NCI-H1105 (cell line): ENCODE measurements around the gene SPOP.
"Not testable (repeated sequence)": the region's sequence is repeated elsewhere in the genome, so short reads cannot be mapped to it uniquely, and the experiment has no call there.

Source experiments
- DNase-seq: peaks from one replicate; lab custom pipeline; 2025; lab: John Stamatoyannopoulos, UW

SPOP gene

GRCh38 chr17:49647256-49647585 is 30.7 kb downstream of the SPOP start:
- no peak for DNase-seq

GRCh38 chr17:49646391-49647255 is 31.3 kb downstream of the SPOP start:
- DNase-seq, result no peak

- not testable (repeated sequence) for DNase-seq
Observed at GRCh38 chr17:49646056-49646390, 31.9 kb downstream of the SPOP start.

- DNase-seq, result no peak
Observed at GRCh38 chr17:49645654-49646053, 32.2 kb downstream of the SPOP start.

- no peak for DNase-seq
Observed at GRCh38 chr17:49640556-49640955, 37.3 kb downstream of the SPOP start.

- no peak for DNase-seq
Observed at GRCh38 chr17:49638818-49639217, 39.1 kb downstream of the SPOP start.

- DNase-seq, result no peak
Observed at GRCh38 chr17:49637739-49638138, 40.2 kb downstream of the SPOP start.

- no peak for DNase-seq
Observed at GRCh38 chr17:49637050-49637449, 40.8 kb downstream of the SPOP start.

- no peak for DNase-seq
Observed at GRCh38 chr17:49635121-49635520, 42.8 kb downstream of the SPOP start.

- no peak for DNase-seq
Observed at GRCh38 chr17:49634485-49634860, 43.4 kb downstream of the SPOP start.

- DNase-seq, result no peak
Observed at GRCh38 chr17:49633762-49634484, 44.0 kb downstream of the SPOP start.

- no peak for DNase-seq
Observed at GRCh38 chr17:49633250-49633649, 44.6 kb downstream of the SPOP start.

- DNase-seq, result no peak
Observed at GRCh38 chr17:49632201-49632600, 45.7 kb downstream of the SPOP start.

- no peak for DNase-seq
Observed at GRCh38 chr17:49631496-49631895, 46.4 kb downstream of the SPOP start.

GRCh38 chr17:49630113-49630900 is 47.6 kb downstream of the SPOP start:
- no peak for DNase-seq

- no peak for DNase-seq
Observed at GRCh38 chr17:49629447-49629846, 48.5 kb downstream of the SPOP start.

GRCh38 chr17:49624896-49625295 is 53.0 kb downstream of the SPOP start:
- DNase-seq, result no peak

GRCh38 chr17:49621946-49622529 is 55.9 kb downstream of the SPOP start:
- no peak for DNase-seq

GRCh38 chr17:49621420-49621819 is 56.5 kb downstream of the SPOP start:
- DNase-seq, result no peak

GRCh38 chr17:49618028-49618611 is 59.8 kb downstream of the SPOP start:
- DNase-seq, result no peak

GRCh38 chr17:49616601-49617131 is 61.2 kb downstream of the SPOP start:
- DNase-seq, result no peak

- no peak for DNase-seq
Observed at GRCh38 chr17:49616086-49616485, 61.8 kb downstream of the SPOP start.
